Endometrial microvascular endothelial cells (primary cell): ENCODE measurements around the gene CRPPA. TPM values are rescaled to one million over a fixed set of nuclear protein-coding genes. Genes with fewer than 3 reads are reported as not detected.
"Not testable (repeated sequence)": the region's sequence is repeated elsewhere in the genome, so short reads cannot be mapped to it uniquely, and the experiment has no call there.

ENCODE experiments used
- in situ Hi-C: cut with HindIII; loops from 2 replicates; pipeline ENCODE4 v1.10.0; 2017; ENCODE audit warnings: low sequenced_read_pairs, low pct_unique_long_range_greater_than_20kb; ENCODE audit errors: inconsistent ontology term
- total RNA-seq: library from RNA; depleted of rRNA; stranded (reverse); fragments of >200 nt; gene quantifications from one replicate; pipeline ENCODE4 v1.2.3, GENCODE V29; 2015; ENCODE audit errors: inconsistent ontology term

Gene CRPPA
- 0.93 TPM for total RNA-seq

DNA sequence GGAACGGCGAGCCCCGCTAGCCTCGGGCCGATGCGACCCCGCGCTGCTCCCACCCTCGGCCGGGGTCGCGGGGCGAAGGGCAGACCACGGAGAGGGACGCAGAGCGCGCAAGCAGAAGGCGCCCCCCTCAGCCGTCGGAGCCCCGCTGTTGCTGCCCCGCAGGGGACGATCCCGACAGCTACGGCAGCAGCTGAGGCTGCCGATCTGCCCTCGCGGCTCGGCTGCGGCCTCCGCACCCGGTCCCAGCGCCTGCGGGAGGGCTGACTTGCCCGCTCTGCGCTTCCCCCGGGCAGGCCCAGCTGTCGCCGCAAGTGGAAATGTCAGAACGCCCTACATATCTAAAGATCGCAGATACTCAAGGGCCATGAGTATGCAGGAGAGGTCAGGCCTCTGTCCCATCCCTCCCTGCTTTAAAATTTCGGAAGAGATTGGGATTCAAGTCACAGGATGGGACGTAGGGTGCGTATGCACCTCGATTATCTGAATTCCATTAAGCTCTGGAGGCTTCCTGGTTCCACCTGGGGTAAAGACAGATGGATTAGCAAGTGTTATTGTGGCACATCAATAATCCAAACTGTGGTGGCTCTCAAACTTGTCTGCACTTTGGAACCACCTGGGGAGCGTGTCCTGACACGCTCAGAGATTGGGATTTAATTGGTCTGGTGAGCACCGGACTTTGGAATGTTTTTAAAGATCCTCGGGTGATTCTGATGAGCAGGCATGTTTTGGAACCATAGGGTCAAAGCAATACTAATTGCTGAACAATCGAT lies at the start of gene CRPPA:
TSS of gene CRPPA (minus strand) at position 206 of the 770 bp plus-strand sequence. CDS start 216 bp downstream, outside the sequence.
- in situ Hi-C loops, result no loop called here

DNA sequence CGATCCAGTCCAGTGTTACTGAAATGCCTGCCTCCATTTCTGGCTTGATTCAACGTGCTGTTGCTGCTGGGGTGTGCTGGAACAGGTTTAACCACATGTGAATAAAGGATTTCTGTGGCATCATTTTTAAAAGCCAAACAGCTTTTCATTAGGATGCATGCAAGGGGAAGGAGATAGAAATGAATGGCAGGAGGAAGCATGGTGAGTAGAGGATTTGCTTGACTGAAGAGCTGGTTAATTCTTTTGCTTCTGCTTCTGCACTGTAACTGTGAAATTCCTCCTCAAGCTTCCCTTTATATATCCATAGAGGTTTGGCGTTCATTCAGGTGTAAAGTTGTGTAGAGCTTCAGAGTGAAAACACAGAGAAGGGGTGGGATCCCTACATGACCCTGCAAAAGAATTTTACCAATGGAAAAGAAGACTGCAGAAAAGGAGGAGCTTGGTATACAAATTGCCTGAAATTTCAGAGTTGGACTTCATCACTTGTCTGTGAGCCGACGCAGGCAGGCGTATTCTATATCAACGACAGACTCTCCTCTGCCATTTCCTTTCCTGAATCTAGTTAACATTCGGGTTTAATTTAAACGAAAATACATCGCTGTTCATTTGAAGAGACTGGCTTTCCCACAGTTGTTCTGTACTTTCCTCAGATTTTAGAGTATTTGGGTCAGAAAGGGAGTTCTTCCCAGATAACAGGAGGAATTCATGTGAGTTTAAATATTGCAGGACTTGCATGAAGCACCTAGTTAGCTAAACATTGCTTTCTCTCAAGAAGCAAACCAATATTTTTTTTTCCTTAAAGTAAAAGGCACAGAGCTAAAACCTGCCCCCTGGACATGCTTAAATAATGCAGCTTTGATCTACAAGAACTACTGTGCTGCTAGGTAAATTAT lies 44.4 kb upstream of the CRPPA start, which contains the start of gene SOSTDC1:
TSS of gene SOSTDC1 (minus strand) at position 270 of the 893 bp plus-strand sequence. CDS start at position 200, 70 bp downstream.
- in situ Hi-C loops, result no loop called here

DNA sequence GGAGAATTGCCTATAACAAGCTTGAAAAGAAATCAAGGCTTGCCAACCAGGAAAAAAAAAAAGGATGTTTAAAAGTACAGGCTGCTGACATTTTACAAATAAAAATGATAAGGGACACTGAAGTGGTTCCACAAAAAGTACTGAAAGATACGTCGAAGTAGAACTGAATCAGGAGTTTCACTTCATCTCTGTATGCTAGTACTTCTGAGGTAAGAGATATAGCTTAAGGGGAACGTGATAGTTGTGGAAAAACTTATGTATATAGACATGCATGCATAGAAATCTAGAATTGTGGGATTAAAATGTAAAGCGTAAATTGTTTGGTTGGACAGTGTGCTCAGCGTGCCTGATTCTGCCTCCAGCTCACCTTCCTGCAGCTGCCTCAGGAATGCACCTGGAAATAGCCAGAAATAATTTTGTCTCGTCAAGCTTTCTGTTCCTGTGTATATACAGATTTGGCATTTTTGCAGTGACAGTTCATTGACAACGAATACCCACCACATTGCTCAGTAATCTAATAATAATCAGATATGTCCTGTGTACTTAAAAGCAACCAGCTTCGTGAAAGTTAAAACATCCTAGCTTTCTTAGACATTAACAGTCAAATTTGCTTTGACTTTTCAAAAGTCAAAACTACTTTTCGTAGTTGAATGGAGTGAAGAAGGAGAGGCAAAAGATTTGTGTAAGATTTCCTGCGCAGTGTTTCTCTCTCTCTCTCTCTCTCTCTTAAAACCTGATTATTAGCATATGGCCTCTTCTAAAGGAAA lies 42.8 kb upstream of the CRPPA start:
- in situ Hi-C loops, result no loop called here

DNA sequence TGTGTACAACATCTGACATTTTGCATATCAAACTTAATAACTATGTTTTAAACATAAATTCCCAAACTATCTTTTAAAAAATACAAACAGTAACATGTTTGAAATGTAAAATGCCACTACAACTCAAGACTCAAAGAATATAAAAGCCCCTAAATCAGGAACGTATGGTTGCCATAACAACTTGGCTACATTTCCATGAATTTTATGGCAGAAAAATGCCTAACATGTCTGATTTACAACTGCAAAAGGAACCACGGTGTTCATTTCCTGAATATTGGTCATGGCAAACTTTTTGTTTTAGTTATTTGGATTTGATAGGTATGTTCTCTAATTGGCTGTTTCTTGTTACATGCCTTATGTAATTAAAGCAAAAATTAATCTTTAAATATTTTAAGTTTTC lies 42.2 kb upstream of the CRPPA start:
- in situ Hi-C loops, result no loop called here

DNA sequence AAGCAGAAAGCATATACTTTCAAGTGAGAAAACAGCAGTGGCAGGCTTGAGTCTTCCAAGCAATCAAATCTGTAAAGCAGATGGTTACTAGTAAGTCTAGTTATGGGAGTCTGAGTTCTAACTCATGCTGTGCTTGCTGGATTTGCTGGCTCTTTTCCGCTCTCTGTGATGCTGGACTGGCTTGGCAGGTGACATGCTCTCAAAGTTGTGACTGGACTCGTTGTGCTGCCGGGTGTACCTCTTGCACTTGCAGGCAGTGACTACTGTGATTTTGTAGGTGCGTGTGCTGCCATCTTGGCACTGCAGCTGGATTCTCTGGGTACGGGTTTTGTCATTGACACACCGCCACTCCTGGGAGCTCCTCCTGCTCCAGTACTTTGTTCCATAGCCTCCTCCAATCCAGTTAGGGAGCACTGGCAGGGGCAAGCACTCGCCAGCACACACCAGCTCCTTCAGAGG lies 41.1 kb upstream of the CRPPA start:
- in situ Hi-C loops, result no loop called here

DNA sequence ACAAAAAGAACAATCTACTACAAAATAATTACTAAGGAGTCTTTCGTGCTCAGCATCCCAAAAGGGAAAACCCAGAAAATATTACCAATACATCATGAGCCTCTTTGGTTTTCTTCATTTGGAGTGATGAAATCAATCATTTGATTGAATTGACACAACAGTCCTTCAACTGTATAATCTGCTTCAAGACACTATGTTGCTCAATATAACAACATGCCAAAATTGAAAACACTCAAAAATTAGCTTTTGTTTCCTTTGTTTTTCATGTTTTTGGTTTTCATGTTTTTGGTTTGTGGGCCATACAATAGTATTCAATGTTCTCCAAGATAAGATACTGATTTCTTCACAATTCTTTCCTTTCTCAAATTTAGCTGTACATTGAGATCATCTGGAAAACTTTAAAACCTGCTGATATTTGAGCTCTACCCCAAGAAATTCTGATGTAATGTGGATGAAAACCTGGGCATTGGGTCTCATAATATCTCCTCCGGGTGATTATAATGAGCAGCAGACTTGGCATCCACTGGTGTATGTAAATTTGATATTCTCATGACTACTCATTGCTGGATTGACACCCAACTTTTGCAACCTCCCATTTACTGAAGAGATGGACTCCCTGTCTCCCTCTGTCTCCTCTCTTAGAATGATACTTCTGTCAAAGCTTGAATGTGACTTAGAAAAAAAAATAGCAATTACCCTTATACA lies 39.6 kb upstream of the CRPPA start:
- in situ Hi-C loops, result no loop called here

DNA sequence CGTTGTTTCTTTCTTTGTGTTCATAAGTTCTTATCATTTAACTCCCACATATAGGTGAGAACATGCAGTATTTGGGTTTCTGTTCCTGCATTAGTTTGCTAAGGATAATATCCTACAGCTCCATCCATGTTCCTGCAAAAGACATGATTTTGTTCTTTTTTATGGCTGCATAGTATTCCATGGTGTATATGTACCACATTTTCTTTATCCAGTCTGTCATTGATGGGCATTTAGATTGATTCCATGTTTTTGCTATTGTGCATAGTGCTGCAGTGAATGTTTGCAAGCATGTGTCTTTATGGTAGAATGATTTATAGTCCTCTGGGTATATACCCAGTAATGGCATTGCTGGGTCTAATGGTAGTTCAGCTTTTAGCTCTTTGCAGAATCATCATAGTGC lies 35.0 kb upstream of the CRPPA start:
- in situ Hi-C loops, result not testable (repeated sequence)

DNA sequence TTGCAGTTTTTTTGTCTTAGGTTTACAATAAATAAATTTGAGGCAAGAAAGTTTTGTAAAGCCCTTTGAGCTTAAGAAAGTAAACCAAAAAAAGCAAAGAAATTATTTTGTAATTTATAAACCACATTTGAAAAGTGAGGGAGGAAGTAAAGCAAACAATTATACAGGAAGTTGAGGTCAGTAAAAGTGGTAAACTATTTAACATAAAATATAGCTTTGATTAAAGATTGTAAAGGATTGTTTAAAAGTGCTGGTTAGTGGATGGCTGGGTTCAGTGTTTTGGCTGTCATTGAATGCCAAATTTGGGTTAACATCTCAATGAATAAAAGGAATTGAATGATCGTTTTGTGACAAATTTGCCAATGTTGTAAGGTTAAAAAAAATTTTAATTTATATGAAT lies 34.3 kb upstream of the CRPPA start:
- in situ Hi-C loops, result no loop called here

DNA sequence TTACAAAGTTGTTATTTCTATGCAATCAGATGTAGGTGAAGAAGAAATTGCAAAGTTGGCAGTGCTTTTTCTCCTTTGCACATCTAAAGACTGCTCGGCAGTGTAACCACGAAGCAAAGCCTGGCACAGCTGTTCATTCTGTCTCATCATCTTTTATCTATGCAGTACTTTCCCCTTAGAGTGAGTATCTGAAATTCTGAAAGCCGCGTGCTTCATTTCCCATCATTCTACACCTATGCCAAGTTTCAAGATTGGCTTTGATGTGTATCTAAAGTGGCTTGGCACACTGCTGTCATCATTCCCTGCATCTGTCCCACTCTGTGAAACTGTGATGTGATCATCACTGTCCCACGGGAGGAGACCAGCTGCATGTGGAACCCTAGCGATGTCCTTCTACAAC lies 29.0 kb upstream of the CRPPA start:
- in situ Hi-C loops, result no loop called here

DNA sequence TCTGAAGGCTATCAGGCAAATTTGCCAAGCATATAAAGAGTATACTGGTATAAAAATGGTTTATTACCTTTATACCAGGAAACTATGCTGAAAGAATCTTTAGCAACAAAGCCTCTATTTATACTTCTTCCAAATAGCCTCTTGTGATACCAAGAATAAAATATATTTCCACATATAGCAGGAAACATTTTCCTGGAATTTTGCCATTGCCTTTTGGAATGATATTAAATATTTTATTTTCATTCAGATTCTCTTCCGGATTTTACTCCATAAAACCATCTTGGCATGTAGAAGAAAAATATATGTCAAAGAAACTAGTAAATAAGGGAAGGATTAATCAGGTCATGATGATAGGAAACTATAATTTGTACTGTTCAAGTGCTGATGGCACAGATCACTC lies 26.5 kb upstream of the CRPPA start:
- in situ Hi-C loops, result no loop called here

DNA sequence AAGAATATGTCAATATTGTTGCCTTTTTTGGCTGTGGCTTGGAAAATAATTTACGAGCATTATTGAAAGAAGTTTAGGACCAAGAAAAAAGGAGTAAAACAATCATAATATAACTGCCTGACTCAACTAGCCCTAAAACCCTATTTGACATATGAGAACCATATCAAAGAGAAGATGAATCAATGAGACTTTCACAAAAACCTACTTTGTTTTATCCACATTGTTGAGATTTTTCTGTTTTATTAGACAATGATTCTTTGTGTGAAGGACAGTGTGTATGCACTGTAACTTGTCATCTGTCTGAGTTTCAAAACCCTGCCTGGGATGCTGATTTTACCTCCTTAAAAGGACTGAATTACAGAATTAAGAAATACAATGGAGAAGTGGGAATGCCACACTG lies 25.2 kb upstream of the CRPPA start:
- in situ Hi-C loops, result no loop called here

DNA sequence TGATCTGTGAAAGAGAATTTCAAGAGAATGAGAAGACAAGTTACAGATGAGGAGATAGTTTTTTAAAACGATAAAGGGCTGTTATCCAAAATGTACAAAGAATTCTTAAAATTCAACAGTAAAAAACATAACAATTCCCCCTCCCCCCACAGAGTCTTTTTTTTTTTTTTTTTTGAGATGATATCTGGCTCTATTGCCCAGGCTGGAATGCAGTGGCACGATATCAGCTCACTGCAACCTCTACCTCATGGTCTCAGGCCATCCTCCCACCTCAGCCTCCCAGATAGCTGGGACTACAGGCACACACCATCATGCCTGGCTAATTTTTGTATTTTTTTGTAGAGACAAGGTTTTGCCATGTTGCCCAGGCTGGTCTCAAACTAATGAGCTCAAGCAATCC lies 22.5 kb upstream of the CRPPA start:
- in situ Hi-C loops, result not testable (repeated sequence)

DNA sequence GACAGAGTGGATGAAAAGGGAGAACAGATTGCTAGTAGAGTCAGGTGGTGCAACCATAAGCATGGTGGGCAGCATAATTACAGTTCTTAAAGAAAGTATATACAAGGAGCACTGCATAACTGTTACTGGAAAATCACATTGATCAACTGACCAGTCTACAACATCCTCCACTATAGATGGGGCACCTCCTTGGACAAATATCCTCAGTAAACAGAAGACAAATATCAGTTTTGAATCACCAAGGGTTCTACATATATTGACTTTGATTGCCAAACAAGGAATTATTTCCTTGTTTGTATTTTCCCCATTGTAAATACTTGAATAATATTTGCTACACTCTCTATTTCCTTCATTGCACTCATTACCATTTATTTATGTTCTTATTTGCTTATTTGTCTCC lies 17.6 kb upstream of the CRPPA start:
- in situ Hi-C loops, result no loop called here

DNA sequence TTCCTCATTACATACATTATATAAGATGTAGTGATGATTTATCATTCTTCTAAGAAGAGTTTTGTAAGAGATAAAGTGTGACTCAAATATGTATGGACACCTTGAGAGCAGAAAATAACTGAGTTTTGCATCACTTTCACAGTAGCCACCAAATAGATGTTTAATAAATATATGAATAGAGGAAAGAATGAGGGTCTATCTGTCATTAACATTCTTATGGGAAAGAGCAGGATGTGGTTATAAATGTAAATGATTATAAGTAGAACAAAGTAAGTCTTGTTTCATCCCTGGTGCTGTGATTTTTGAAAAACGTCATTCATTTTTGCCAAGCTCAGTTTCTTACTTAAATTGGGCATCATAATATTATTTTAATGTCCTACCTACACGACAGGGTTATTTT lies 15.0 kb upstream of the CRPPA start:
- in situ Hi-C loops, result no loop called here

DNA sequence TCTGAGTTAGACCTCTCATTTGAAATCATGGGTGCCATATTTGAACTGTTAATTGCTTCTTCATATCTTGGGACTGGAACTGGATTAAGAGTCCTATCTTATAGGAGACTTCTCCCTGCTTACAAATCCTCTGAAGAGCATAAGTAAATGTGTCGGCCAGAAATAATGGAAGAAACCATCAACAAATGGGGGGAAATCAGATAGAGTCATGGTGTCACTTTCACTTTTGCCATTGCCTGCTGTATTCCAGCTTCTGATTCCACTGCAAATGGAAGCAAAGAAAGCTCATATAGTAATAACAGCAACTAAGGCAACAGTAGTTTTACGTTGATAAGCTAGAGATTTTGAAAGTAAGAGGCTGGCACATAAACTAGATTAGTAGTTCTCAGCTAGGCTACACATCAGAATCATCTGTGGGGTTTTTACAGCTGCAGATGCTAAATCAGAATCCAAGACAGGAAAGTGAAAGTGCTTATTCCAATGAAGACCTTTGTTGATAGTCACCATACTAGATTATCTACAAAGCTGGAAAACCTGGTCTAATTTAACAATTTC lies 12.3 kb upstream of the CRPPA start:
- in situ Hi-C loops, result no loop called here

DNA sequence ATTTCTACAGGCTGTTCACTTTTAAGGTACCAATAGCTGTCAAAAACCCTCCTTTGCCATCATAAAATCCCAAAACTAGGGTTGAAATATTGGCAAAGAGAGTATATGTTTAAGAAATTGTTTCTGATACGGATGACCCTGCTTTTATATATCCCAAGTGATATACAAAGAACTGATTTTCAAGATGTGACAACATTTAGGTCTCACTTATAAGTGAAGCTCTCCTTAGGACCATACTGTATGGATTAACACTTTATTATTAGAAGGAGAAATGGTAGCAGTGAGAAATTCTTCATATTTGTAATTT lies 11.0 kb upstream of the CRPPA start:
- in situ Hi-C loops, result no loop called here

DNA sequence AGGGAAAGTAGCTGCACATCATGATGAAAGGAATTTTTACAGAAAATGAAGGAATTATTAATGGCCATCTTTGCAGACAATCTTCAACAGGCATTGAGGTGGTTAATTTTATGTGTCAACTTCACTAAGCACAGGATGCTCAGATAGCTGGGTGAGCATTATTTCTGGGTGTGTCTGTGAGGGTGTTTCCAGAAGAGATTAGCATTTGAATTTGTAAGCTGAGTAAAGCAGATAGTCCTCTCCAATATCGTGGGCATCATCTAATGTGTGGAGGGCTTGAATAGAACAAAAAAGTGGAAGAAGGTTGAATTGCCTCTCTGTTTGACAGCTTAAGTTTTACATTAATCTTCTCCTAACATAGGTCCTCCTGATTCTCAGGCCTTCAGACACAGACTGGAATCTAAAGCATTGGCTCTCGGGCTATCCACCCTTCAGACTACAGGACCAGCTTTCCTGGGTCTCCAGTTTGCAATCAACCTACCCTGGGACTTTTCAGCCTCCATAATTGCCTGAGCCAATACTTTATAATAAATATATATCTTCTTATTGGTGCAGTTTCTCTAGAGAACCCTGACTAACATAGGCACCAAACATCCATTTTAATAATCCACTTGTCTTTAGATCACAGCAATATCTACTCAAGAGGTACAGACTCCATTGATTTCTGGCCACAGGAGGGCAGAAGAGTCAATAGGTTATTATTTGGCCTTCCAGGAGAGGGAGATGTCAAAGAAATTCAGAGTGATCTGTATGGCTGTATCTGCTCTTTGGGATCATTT lies 10.5 kb upstream of the CRPPA start:
- in situ Hi-C loops, result no loop called here

DNA sequence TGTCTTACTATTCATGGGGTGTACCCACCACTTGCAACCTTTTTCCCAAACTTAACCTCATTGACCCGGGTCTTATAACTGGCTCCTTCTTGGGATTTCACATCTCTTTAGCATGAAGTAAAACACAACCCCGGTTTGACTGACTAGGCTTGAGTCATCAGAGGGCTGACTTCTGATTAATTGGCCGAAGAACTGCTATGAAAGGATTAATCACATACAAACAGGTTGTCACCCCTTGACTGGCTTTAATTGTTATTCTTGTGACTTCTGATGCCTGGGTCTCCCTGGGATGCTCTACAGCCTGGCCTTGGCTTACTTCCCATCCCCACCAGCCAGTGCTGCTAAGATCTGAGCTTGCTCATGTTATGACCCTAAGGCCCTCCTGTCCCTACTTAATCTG lies 8.8 kb upstream of the CRPPA start:
- in situ Hi-C loops, result no loop called here
